ENCODE results near the gene SAMD7.

The SAMD7 gene

GRCh38 chr3:169913323-169913722, 2.0 kb downstream of the SAMD7 start:
- DNase-seq: no peak

- DNase-seq: no peak
These were observed 2.9 kb downstream of the SAMD7 start for GRCh38 chr3:169914321-169914720.

- DNase-seq: no peak
These were observed 11.8 kb downstream of the SAMD7 start for GRCh38 chr3:169923189-169923588.

DNA sequence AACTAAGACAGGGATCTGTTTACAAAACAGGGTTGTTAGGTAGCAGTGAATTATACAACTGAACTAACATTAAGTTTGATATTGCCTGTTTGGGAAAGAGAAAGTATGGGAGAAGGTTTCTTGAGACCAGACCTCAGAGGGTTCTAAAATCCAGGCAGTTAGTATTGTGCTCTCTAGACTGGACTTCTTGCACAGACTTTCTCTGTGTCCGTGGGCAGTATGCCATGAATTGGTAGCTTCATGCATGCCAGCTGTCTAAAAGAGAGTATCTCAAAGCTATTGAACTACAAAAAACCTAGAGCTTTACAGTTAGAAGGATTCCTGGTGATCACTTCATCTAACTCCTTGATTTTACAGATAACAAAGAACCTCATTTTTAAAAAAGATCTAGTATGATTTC, 12.5 kb downstream of the SAMD7 start:
- no peak for DNase-seq

GRCh38 chr3:169929830-169930519, 18.6 kb downstream of the SAMD7 start:
- no peak for DNase-seq

GRCh38 chr3:169930843-169931242, 19.5 kb downstream of the SAMD7 start:
- DNase-seq: no peak

DNA sequence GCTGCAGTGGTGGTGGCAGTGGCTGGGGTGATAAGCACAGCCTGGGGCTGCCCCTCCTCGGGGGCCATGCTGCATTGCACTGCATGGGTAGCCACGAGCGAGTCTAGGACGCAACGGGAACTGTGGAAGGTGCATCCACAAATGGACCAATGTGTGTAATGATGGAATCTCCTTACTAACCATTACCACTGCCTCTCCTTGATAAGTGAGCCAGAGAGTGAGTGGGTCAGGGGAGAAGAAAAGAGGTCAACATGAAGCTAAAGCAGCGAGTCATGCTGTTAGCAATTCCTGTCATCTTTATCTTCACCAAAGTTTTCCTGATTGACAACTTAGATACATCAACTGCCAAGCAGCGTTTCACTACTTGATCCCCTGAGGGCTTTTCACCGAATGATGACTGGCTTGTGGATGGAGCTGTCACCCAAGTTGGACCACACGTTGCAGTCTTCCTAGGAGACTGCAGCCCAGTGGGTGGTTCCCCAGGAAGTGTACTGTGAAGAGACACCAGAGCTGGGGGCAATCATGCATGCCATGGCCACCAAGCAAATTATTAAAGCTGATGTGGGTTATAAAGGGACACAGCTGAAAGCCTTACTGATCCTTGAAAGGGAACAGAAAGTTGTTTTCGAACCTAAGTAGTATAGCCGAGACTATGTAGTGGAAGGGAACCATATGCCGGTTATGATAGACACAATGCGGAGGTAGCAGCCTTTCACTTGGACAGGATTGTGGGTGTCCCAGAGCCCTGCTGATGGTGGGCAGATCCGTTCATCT, 20.6 kb downstream of the SAMD7 start:
- no peak for DNase-seq

DNA sequence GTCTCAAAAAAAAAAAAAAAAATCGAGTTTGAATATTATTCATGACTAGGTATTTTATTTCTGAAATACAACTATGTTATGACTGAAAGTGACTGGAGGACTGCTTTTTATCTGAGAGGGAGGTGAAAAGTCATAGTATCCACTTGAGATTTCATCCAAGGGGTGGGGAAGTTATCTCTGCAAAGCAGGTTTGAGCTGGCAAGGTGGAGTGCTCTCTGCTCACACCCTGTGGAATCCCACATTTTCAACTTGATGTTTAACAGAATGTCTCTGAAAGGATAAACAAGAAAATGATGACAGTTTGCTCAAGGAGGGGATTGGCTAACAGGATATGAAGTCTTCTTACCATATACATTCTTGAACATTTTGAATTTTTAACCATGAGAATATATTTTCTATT, 27.9 kb downstream of the SAMD7 start:
- DNase-seq: no peak

DNA sequence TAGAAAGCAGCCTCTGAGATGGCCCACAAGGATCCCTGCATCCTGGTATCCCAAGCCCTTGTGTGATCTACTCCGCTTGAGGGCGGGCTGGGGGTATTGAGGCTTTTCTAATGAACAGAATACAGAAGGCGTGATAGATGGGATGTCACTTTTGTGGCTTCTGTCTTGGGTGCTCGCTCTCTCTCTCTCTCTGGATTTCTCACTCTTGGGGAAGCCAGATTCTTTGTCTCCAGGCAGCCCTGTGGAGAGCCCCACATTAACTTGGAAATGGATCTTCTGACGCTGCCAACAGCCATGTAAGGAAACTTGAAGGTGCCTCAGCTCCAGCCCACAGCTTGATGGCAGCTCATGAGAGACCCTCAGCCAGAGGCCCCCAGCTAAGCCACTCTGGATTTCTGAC, 28.4 kb downstream of the SAMD7 start:
- no peak for DNase-seq

DNA sequence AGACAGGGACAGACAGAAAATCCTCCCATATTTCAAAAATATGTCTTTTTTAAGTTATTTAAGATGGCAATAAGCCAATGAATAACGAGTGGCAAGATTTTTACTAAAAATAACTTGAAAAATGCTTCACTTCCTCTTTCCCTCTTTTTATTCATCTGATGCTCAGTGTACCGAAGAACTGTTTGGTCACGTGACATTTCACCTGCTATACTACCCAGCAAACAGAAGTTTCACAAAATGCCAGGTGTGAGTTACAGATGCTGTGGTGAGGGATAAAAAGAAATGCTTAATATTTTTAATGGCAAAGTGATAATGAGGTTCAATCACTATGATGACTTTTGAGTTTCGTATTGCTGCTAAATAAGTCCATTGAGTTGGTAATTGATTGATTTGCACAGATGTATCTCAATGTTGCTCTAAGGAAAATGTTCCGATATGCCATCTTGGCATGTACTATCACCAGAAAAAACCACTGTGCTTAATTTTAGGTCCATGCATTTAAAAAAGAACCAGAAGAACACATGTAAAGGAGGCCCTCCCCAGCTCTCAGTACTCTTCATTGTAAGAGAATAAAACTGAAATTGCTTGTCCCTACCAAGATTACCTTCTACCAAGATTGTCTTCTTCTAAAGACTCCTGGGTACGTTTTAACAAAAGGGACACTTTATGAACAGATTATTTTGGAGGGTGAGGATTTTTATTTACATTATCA, 29.3 kb downstream of the SAMD7 start:
- no peak for DNase-seq

- peak; percentile 10 to 16 for DNase-seq
These were observed 33.9 kb downstream of the SAMD7 start for GRCh38 chr3:169945313-169945712.

DNA sequence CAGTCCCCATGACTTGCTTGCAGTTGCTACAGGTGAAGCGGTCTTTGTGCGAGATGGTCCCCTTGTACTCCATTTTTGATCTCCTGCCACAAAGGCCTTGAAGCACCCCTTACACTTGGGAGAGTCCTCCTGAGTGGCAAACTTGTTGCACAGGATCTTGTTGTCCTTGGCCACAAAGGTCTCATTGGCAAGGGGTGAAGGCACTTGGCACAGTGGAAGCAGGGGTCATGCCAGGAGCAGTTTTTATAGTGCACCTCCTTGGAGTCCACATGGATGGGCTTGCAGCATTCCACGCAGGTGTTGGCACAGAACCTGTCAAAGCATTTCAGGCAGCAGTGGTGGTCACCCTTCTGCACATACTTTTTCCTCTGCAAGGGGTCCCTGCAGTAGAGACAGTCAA, 35.0 kb downstream of the SAMD7 start:
- no peak for DNase-seq

GRCh38 chr3:169948559-169949448, 37.4 kb downstream of the SAMD7 start:
- no peak for DNase-seq

DNA sequence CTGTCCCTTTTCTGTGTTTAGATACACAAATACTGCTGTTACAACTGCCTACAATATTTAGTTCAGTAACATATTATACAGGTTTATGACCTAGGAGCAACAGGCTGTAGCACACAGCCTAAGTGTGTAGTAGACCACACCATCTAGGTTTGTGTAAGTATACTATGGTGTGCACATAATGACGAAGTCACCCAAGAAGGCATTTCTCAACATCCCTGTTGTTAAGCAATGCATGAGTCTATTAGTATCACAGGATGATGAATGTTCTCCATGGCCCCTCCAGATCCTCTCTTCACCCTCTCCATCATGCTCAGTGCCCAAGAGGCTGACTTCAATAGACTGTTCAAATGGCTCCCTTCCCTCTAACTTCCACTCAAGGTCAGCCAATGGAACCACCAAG, 40.7 kb downstream of the SAMD7 start:
- no peak for DNase-seq

DNA sequence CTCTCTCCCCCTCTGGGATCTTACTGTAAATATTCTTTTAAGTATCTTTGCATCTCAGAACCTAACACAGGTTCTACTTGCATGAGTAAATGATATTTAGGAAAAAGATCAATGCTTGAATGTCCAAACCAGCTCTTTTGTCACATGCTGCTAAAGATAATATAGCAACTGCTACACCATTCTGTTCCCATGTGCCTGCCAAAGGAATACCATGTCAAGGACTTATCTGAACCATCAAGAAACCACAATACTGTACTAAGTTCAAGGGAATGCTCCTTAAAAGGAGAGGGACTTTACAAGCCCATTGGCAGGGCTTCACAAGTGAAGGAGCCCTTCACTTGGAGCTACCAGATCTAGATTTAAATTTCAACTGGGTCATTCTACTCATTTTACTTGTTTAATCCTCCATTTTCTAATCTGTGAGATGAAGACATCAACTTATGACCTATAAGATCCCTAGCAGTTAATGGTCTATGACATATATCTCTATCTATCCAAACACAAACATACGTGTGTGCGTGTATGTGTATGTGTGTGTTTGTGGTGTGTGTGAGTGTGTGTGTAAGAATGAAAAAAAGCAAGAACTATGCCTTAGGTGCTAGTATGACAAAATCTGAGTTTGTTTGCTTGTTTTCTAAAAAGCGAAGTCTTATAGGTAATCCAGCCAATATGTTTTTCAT, 42.2 kb downstream of the SAMD7 start:
- DNase-seq: no peak

- DNase-seq: no peak
These were observed 42.9 kb downstream of the SAMD7 start for GRCh38 chr3:169954142-169954756.

DNA sequence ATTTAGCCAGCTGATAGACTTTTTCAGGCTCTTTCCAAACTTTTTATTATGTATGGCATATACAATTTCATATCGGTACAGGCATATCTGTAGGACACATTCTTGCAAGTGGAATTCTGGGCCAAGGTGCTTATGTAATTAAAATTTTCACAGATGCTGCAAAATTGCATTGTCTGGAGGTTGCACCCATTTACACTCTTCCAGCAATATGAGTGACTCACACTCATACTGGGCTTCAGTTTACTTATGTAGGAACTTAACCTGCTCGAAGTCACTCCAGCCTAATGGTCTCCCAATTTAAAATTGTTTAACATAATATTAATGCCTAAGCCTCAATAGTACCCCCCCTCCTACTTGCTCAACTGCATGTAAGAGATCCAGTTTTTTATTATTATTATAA, 44.0 kb downstream of the SAMD7 start:
- DNase-seq: no peak

DNA sequence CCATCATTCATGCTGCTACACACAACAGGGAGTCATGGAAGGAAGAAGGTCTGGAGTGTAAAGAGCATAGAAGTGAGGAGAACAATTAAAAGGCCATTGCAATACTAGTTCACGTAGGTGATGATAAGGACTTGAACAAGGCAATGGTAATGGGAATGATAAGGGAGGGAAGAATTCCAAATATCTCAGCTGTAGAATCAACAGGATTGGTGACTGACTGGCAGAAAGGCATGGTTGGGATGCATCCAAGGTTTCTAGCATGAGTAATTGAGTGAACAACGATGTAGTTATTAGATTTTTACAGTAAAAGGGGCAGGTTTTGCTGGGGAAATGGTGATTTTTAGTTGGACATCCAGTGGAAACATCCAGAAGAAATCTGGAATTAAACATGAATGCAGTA, 52.8 kb downstream of the SAMD7 start:
- DNase-seq: no peak

DNA sequence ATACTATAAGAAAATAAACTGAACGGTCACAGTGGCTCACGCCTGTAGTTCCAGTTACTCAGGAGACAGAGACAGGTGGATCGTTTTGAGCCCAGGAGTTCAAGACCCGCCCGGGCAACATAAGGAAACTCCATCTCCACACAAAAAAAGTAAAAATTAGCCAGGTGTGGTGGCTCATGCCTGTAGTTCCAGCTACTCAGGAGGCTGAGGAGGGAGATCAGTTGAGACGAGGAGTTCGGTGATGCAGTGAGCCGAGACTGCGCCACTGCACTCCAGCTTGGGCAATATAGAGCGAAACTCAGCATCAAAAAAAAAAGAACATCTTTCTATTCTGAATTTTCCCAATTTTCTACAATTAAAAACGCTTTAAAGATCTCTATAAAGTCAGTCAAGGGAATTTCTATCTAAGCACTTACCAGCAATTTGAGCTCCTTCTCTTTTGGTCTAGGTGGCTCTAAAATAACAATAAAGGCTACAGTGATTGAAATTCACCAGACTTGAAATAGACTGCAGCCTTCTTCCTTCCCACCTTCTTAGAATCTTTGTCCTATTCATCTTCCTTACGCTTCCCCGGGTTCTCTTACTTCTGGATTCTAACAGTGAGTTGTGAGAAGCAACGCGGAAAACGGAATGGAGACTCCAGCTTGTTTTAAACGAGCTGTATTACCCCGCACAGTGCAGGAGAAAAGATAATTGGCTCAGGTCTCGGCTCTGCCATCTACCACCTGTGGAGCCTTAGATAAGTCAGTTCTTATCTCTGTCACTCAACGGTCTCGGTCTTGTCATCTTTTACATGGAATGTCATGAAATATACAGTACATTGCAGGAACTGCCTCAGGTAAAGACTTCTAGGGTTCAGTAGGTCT, 54.4 kb downstream of the SAMD7 start:
- no peak for DNase-seq

DNA sequence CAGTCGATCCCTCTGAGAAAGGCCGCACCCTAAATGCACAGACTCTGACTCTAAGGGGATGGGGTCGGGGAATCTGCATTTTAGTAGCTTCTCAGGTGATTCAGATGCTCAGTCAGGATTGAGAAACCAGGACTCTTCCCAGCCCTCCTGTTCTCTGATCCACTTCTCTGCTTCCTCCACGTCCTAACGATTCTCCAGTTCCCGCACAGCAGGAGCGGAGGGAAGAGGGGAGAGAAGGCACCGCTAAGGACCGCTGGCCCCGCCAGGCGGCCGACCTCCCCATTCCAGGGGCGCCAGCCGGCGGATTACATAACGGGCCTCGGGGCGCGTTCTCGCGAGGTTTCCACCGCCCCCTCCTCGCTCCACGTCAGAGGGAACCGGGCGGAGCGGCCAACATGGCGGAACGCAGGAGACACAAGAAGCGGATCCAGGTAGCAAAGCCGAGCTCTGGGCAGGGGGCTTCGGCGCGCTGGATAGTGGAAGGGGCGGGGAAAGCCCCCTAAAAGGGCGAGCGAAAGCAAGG, 55.1 kb downstream of the SAMD7 start, which contains the start of gene SEC62:
SEC62 (plus strand) TSS at position 380 of the 523 bp plus-strand sequence; CDS start at position 396, 16 bp downstream.
- peak; percentile 93 to 94 for DNase-seq

All from stimulated activated CD4-positive, alpha-beta T cell treated with anti-CD3 and anti-CD28 coated beads, Interleukin-4, amount 100 ng/mL, for 4 hours (primary cell).